Rectal smooth muscle tissue (tissue), 1 donor: ENCODE results near the gene COX4I2.

Experiments used
- H3K27ac ChIP-seq: one replicate; pipeline ENCODE4 v1.7.0; 2013; ENCODE audit warnings: low read depth, low read length, inconsistent platforms
- H3K27me3 ChIP-seq: one replicate; pipeline ENCODE4 v1.7.0; 2013; ENCODE audit warnings: low read length; ENCODE audit not compliant: control insufficient read depth, insufficient read depth
- H3K36me3 ChIP-seq: one replicate; pipeline ENCODE4 v1.7.0; 2013; ENCODE audit warnings: low read length; ENCODE audit not compliant: control insufficient read depth, insufficient read depth
- H3K4me1 ChIP-seq: one replicate; pipeline ENCODE4 v1.7.0; 2013; ENCODE audit warnings: low read length; ENCODE audit not compliant: control insufficient read depth, insufficient read depth
- H3K4me3 ChIP-seq: one replicate; pipeline ENCODE4 v1.7.0; 2013; ENCODE audit warnings: low read length
- H3K9ac ChIP-seq: one replicate; pipeline ENCODE4 v1.7.0; 2013; ENCODE audit warnings: low read length

COX4I2 gene

GRCh38 chr20:31675828-31676608 lies 38.3 kb downstream of the COX4I2 start:
- Histone ChIP-seq H3K27me3 (no peaks in the 10 kb centered on the region), H3K4me1 (no peaks in the 10 kb centered on the region), H3K36me3 (peaks cover 8% of the 10 kb centered on the region), H3K9ac (no peak overlapping the region), H3K27ac (no peak overlapping the region), H3K4me3 (peak overlapping the region; percentile 29)

GRCh38 chr20:31676609-31676989 lies 38.9 kb downstream of the COX4I2 start:
- Histone ChIP-seq H3K9ac (no peak overlapping the region), H3K27ac (no peak overlapping the region), H3K27me3 (no peaks in the 10 kb centered on the region), H3K4me1 (no peaks in the 10 kb centered on the region), H3K36me3 (peaks cover 8% of the 10 kb centered on the region), H3K4me3 (no peak overlapping the region)

- no peak overlapping the region for H3K9ac ChIP-seq
- no peak overlapping the region for H3K27ac ChIP-seq
- H3K27me3 ChIP-seq = no peaks in the 10 kb centered on the region
Observed at GRCh38 chr20:31677553-31678260, 40.0 kb downstream of the COX4I2 start.

GRCh38 chr20:31678389-31679356 lies 41.0 kb downstream of the COX4I2 start:
- peaks cover 8% of the 10 kb centered on the region for H3K36me3 ChIP-seq

More at GRCh38 chr20:31677553-31678260, 40.0 kb downstream of the COX4I2 start:
- H3K36me3 ChIP-seq = peaks cover 8% of the 10 kb centered on the region
- no peak overlapping the region for H3K4me3 ChIP-seq
- H3K4me1 ChIP-seq = no peaks in the 10 kb centered on the region

GRCh38 chr20:31679357-31680285 lies 41.9 kb downstream of the COX4I2 start:
- Histone ChIP-seq H3K36me3 (peaks cover 8% of the 10 kb centered on the region), H3K27ac (no peak overlapping the region), H3K4me3 (no peak overlapping the region), H3K9ac (no peak overlapping the region), H3K4me1 (no peaks in the 10 kb centered on the region), H3K27me3 (no peaks in the 10 kb centered on the region)

More at GRCh38 chr20:31678389-31679356, 41.0 kb downstream of the COX4I2 start:
- no peak overlapping the region for H3K27ac ChIP-seq
- no peaks in the 10 kb centered on the region for H3K4me1 ChIP-seq
- no peaks in the 10 kb centered on the region for H3K27me3 ChIP-seq
- no peak overlapping the region for H3K4me3 ChIP-seq
- H3K9ac ChIP-seq = no peak overlapping the region

- Histone ChIP-seq H3K4me3 (no peak overlapping the region), H3K36me3 (peaks cover 8% of the 10 kb centered on the region), H3K9ac (no peak overlapping the region), H3K27me3 (no peaks in the 10 kb centered on the region), H3K27ac (no peak overlapping the region), H3K4me1 (no peaks in the 10 kb centered on the region)
Observed at GRCh38 chr20:31680286-31681127, 42.8 kb downstream of the COX4I2 start.

- Histone ChIP-seq H3K4me1 (no peaks in the 10 kb centered on the region), H3K27ac (no peak overlapping the region), H3K4me3 (no peak overlapping the region), H3K27me3 (no peaks in the 10 kb centered on the region), H3K9ac (no peak overlapping the region), H3K36me3 (peaks cover 8% of the 10 kb centered on the region)
Observed at GRCh38 chr20:31681128-31681727, 43.5 kb downstream of the COX4I2 start.

DNA sequence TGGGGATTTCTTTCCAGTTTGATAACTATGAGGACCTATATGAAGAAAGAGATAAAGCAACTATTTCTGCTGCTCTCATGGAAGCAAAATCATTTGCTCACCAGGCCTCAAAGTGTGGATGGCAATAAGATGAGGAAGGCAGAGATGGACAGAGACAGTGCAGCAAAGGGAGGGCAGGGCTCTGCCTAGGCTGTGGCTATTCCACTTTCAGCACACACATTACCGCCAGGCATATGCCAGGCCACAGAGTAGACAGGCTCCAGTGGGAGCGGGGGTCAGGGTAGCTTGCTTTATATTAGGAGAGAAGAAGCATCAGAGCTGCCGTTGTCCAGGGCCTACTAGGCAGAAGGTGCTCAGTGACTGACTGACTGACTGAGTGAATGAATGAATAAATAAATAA lies 44.1 kb downstream of the COX4I2 start:
- no peaks in the 10 kb centered on the region for H3K4me1 ChIP-seq
- H3K4me3 ChIP-seq = no peak overlapping the region
- no peak overlapping the region for H3K27ac ChIP-seq
- H3K27me3 ChIP-seq = no peaks in the 10 kb centered on the region
- H3K36me3 ChIP-seq = peaks cover 8% of the 10 kb centered on the region
- no peak overlapping the region for H3K9ac ChIP-seq

- no peaks in the 10 kb centered on the region for H3K27me3 ChIP-seq
- no peak overlapping the region for H3K9ac ChIP-seq
- H3K36me3 ChIP-seq = peaks cover 8% of the 10 kb centered on the region
- no peak overlapping the region for H3K27ac ChIP-seq
- no peaks in the 10 kb centered on the region for H3K4me1 ChIP-seq
- no peak overlapping the region for H3K4me3 ChIP-seq
Observed at GRCh38 chr20:31682352-31682751, 44.6 kb downstream of the COX4I2 start.

DNA sequence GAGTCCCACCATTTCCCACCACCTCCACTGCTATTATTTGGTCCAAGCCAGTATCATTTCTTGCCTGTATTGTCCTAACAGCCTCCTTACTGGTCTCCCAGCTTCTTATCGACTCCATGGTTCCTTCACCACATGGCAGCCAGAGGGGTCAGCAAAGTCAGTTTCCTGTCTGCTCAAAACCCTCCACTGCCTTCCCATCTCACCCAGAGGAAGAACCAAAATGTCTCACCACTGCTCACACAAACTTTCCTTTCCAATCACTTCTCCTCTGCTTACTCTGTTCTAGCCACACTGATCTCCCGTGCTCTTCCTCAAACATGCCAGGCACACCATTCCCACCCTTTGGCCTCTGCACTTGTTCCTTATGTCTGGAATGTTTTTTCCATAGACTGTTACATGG lies 45.2 kb downstream of the COX4I2 start:
- H3K4me3 ChIP-seq = no peak overlapping the region
- no peak overlapping the region for H3K27ac ChIP-seq
- no peaks in the 10 kb centered on the region for H3K4me1 ChIP-seq
- H3K36me3 ChIP-seq = peaks cover 8% of the 10 kb centered on the region
- no peaks in the 10 kb centered on the region for H3K27me3 ChIP-seq
- no peak overlapping the region for H3K9ac ChIP-seq
